Measurements from ENCODE around the gene ADORA3. TPM values are rescaled to one million over a fixed set of nuclear protein-coding genes. Genes with fewer than 3 reads are reported as not detected.

ADORA3 gene
- total RNA-seq, 2 donors from 2014 or later, result 1.6 to 3.6 TPM

DNA sequence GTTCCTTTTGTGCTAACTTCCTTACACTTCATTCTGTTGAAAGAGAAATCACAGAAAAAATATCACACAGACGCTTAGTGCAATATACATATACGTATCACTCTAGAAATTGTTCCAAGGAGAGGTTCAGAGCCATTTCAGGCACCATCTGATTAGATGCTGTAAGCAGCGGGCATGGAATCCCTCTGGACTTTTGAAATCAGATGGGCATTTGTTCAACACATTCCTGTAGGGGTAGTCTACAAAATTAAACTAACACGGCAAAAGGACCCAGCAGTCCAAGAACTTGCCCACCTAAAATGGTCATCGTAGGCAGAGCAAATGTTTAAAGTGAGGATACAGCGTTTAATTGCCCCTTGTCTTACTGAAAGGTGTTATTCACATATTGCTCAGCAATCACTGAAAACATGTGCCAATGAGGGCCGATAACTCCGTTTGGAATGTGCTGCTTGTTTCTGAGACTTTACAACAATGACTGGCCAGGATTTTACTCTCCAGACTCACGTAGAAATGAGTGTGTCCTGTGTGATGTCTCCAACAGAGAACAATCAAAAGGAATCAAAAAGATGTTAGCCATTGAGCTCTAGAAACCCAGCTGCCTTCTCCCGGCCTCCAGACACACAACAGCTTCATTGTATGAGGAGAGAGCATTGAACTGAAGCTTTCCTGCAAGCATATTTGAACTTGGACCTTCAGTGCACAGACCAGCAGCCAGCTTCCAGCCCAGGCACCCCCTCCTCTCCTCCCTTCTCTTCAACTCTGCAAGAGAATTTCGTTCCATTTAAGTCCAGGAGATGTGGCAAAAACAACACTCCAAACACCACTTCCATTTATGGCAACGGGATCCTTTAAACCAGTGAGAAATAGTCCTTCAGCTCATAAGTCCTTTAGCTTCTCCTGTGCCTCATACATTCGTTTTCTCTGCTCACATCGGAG is 32.1 kb upstream of the ADORA3 start:
- Histone ChIP-seq H3K27me3 (no peaks in the 10 kb centered on the region), H3K4me3 (no peak overlapping the region), H3K4me1 (no peaks in the 10 kb centered on the region), H3K9me3 (no peaks in the 10 kb centered on the region), H3K36me3 (replicated peaks in 1 of 2; ENCODE audit: insufficient read depth in 1 of 2, low read depth in 2 of 2) (no peaks in the 10 kb centered on the region), H3K27ac (no peak overlapping the region)
- TF ChIP-seq, protein P1, sequence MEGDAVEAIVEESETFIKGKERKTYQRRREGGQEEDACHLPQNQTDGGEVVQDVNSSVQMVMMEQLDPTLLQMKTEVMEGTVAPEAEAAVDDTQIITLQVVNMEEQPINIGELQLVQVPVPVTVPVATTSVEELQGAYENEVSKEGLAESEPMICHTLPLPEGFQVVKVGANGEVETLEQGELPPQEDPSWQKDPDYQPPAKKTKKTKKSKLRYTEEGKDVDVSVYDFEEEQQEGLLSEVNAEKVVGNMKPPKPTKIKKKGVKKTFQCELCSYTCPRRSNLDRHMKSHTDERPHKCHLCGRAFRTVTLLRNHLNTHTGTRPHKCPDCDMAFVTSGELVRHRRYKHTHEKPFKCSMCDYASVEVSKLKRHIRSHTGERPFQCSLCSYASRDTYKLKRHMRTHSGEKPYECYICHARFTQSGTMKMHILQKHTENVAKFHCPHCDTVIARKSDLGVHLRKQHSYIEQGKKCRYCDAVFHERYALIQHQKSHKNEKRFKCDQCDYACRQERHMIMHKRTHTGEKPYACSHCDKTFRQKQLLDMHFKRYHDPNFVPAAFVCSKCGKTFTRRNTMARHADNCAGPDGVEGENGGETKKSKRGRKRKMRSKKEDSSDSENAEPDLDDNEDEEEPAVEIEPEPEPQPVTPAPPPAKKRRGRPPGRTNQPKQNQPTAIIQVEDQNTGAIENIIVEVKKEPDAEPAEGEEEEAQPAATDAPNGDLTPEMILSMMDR (IDR thresholded peaks at IDR 0.05), result no peak
- TF ChIP-seq POLR2A (IDR thresholded peaks at IDR 0.05), result no peak
- intact Hi-C loops (cut with DNase I), result no loop called here
- ATAC-seq (no peak), DNase-seq (no peak)
- WGBS, 2 donors, result 36 to 52% methylated on average over 14 of the region's 14 CpGs

DNA sequence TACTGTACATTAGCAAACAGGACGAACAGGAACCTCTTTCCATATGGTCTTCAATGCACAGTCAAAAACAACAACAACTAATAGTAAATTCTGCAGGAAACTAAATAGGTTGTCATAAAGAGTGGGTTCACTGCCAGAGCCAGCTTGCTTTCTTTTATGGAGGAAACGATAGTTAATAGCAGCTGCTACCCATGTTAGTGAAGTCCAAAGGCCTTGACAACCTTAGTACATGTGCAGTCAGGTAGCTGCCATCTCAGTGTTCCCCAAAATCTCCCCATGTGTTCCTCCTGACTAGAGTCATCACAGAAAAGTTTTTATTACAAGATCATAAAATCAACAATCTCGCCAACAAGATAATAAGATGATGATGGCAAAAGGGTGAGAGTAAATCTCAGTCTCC is 16.6 kb upstream of the ADORA3 start:
- no peaks in the 10 kb centered on the region for H3K27me3 ChIP-seq
- DNase-seq, result no peak
- no peak overlapping the region for H3K27ac ChIP-seq
- H3K4me3 ChIP-seq, result no peak overlapping the region
- WGBS, 2 donors, result 88 to 98% methylated on average over 3 of the region's 3 CpGs
- TF ChIP-seq POLR2A (IDR thresholded peaks at IDR 0.05), result no peak
- TF ChIP-seq, protein P1 (IDR thresholded peaks at IDR 0.05), result no peak
- H3K4me1 ChIP-seq, result peaks cover 11% of the 10 kb centered on the region
- no peak for ATAC-seq
- no peaks in the 10 kb centered on the region for H3K9me3 ChIP-seq
- intact Hi-C loops (cut with DNase I), result no loop called here
- H3K36me3 ChIP-seq (replicated peaks in 1 of 2; ENCODE audit: insufficient read depth in 1 of 2, low read depth in 2 of 2), result no peaks in the 10 kb centered on the region

DNA sequence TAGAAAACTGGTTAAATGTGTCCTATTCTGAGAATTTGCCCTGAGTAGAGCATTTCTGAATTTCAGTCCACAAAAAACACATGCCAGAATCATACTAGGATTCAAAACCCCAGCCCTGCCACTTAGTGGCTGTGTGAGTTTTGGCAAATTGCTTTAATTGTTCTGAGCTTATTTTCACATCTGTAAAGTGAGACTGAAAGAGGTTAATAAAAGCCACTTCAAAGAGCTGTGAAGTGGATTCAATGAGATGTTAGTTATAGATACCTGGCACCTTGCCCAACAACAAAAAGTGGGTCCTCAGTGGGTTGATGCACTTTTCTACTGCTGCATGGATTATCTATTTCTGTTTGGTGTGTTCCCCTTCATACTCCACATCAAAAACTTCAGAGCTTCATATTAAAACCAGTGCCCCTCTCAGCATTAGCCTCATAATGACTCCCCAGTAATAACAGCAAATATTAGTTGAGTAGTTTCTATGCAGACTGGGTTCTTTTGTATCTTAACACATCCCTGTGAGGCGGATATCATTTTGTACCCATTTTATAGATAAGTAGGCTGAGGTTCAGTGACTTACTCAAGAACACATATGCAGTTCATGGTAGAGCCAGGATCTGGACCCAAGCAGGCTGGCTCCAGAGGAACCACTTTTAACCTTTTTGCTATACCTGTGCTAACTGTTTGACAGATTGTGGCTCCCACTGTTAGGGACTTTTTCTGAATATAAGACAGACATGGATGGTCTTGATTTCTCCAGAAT is 14.2 kb upstream of the ADORA3 start:
- no peaks in the 10 kb centered on the region for H3K27me3 ChIP-seq
- ATAC-seq (no peak), DNase-seq (no peak)
- no peak for TF ChIP-seq POLR2A (IDR thresholded peaks at IDR 0.05)
- TF ChIP-seq, protein P1 (IDR thresholded peaks at IDR 0.05), result no peak
- H3K4me3 ChIP-seq, result no peak overlapping the region
- no peaks in the 10 kb centered on the region for H3K36me3 ChIP-seq (replicated peaks in 1 of 2; ENCODE audit: insufficient read depth in 1 of 2, low read depth in 2 of 2)
- intact Hi-C loops (cut with DNase I), result loop anchor here (10.0 kb wide), 1 partner anchor 147 kb away; no protein-coding TSS in a partner anchor
- H3K27ac ChIP-seq, result no peak overlapping the region
- 95 to 100% methylated on average over 1 of the region's 1 CpG for WGBS, 2 donors
- no peaks in the 10 kb centered on the region for H3K9me3 ChIP-seq
- peaks cover 11% of the 10 kb centered on the region for H3K4me1 ChIP-seq

DNA sequence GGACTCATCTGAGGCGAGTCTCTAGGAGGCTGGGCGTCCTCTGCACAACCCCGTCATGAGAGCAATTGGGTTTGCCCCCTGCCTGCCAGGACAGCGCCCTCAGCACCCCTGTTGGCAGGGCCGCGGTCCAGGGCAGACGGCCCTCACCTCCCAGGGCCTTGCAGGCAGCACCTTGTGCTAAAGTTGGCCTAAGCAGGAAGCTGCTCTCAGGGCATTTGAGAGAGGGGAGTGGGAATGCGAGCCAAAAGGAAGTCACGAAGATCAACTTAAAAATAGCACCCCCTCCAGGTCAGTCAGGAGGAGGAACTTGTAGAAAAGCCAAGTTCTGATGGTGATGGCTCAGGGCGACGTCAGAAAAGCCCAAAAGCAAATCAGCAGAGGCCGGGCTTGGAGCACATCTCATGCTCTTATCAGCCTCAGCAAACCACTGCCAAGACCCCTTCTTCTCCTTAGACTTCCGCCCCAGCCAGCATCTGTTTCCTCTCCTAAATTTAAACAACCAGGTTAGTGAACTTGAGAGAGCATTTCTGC is 12.6 kb upstream of the ADORA3 start:
- peaks cover 11% of the 10 kb centered on the region for H3K4me1 ChIP-seq
- intact Hi-C loops (cut with DNase I), result loop anchor here (10.0 kb wide), 1 partner anchor 149 kb away; no protein-coding TSS in a partner anchor
- TF ChIP-seq POLR2A (IDR thresholded peaks at IDR 0.05), result peak in 1 of 3 donors; percentile 27
- TF ChIP-seq, protein P1 (IDR thresholded peaks at IDR 0.05), result peak in 3 of 7 experiments; percentile 16 to 26 (median 22)
- no peaks in the 10 kb centered on the region for H3K9me3 ChIP-seq
- peak overlapping the region in 3 of 4 donors; percentile 37 to 65 (median 52) for H3K27ac ChIP-seq
- ATAC-seq, result peak; percentile 38
- H3K27me3 ChIP-seq, result no peaks in the 10 kb centered on the region
- no peaks in the 10 kb centered on the region for H3K36me3 ChIP-seq (replicated peaks in 1 of 2; ENCODE audit: insufficient read depth in 1 of 2, low read depth in 2 of 2)
- DNase-seq, result peak in 3 of 4 donors; percentile 27 to 62 (median 31)
- 28 to 41% methylated on average over 6 to 13 of the region's 13 CpGs for WGBS, 2 donors
- H3K4me3 ChIP-seq, result no peak overlapping the region
